ENCODE results near the gene LAMTOR1. TPM values are rescaled to one million over a fixed set of nuclear protein-coding genes. Genes with fewer than 3 reads are reported as not detected.

The LAMTOR1 gene
- total RNA-seq, 1 donor from 2014 or later: 100 TPM

- Histone ChIP-seq H3K4me3 (no peak overlapping the region), H3K36me3 (no peaks in the 10 kb centered on the region), H3K27me3 (no peaks in the 10 kb centered on the region), H3K4me1 (peaks cover 36% of the 10 kb centered on the region), H3K9me3 (no peaks in the 10 kb centered on the region), H3K27ac (peak overlapping the region; percentile 47)
- ATAC-seq (peak; percentile 67), DNase-seq (no peak)
- no peak for TF ChIP-seq CTCF (IDR thresholded peaks at IDR 0.05)
- intact Hi-C loops (cut with DNase I): no loop called here
Measured at GRCh38 chr11:72075109-72075508, 28.0 kb downstream of the LAMTOR1 start.

GRCh38 chr11:72072348-72072747 is 30.7 kb downstream of the LAMTOR1 start:
- ATAC-seq (peak; percentile 33), DNase-seq (no peak)
- Histone ChIP-seq H3K9me3 (no peaks in the 10 kb centered on the region), H3K4me3 (no peak overlapping the region), H3K4me1 (peaks cover 46% of the 10 kb centered on the region), H3K27me3 (no peaks in the 10 kb centered on the region), H3K36me3 (no peaks in the 10 kb centered on the region), H3K27ac (peak overlapping the region; percentile 52)
- intact Hi-C loops (cut with DNase I): no loop called here
- TF ChIP-seq CTCF (IDR thresholded peaks at IDR 0.05): no peak

GRCh38 chr11:72070491-72070890 is 32.6 kb downstream of the LAMTOR1 start:
- H3K36me3 ChIP-seq: no peaks in the 10 kb centered on the region
- intact Hi-C loops (cut with DNase I): no loop called here
- H3K9me3 ChIP-seq: no peaks in the 10 kb centered on the region
- TF ChIP-seq CTCF (IDR thresholded peaks at IDR 0.05): no peak
- peaks cover 58% of the 10 kb centered on the region for H3K4me1 ChIP-seq
- H3K27me3 ChIP-seq: no peaks in the 10 kb centered on the region
- ATAC-seq (no peak), DNase-seq (no peak)
- no peak overlapping the region for H3K4me3 ChIP-seq
- H3K27ac ChIP-seq: peak overlapping the region; percentile 84

GRCh38 chr11:72069787-72070251 is 33.3 kb downstream of the LAMTOR1 start:
- DNase-seq (peak; percentile 89), ATAC-seq (peak; percentile 98)
- H3K27me3 ChIP-seq: no peaks in the 10 kb centered on the region
- H3K4me3 ChIP-seq: peak overlapping the region; percentile 28
- peaks cover 58% of the 10 kb centered on the region for H3K4me1 ChIP-seq
- no peak for TF ChIP-seq CTCF (IDR thresholded peaks at IDR 0.05)
- H3K9me3 ChIP-seq: no peaks in the 10 kb centered on the region
- no peaks in the 10 kb centered on the region for H3K36me3 ChIP-seq
- intact Hi-C loops (cut with DNase I): no loop called here
- peak overlapping the region; percentile 84 for H3K27ac ChIP-seq

- peak; percentile 73 for ATAC-seq
- no peaks in the 10 kb centered on the region for H3K36me3 ChIP-seq
- H3K4me1 ChIP-seq: peaks cover 58% of the 10 kb centered on the region
- H3K27me3 ChIP-seq: no peaks in the 10 kb centered on the region
- H3K27ac ChIP-seq: peak overlapping the region; percentile 84
- no peak for TF ChIP-seq CTCF (IDR thresholded peaks at IDR 0.05)
- H3K4me3 ChIP-seq: peak overlapping the region; percentile 28
- H3K9me3 ChIP-seq: no peaks in the 10 kb centered on the region
- DNase-seq: no peak
- intact Hi-C loops (cut with DNase I): no loop called here
Measured at GRCh38 chr11:72069200-72069599, 33.9 kb downstream of the LAMTOR1 start.

GRCh38 chr11:72067676-72068075 is 35.4 kb downstream of the LAMTOR1 start:
- Histone ChIP-seq H3K36me3 (no peaks in the 10 kb centered on the region), H3K27ac (peak overlapping the region; percentile 5), H3K4me1 (peaks cover 55% of the 10 kb centered on the region), H3K4me3 (no peak overlapping the region), H3K9me3 (no peaks in the 10 kb centered on the region), H3K27me3 (no peaks in the 10 kb centered on the region)
- DNase-seq (no peak), ATAC-seq (no peak)
- TF ChIP-seq CTCF (IDR thresholded peaks at IDR 0.05): no peak
- intact Hi-C loops (cut with DNase I): no loop called here
